IPS-18a (cell line): ENCODE results near the gene IKZF5.

Source experiments
- H3K27ac ChIP-seq: one replicate; pipeline ENCODE4 v1.5.1; 2013; ENCODE audit warnings: low read length
- H3K27me3 ChIP-seq: one replicate; pipeline ENCODE4 v1.6.1; 2013; ENCODE audit warnings: mild to moderate bottlenecking, low read length; ENCODE audit not compliant: control insufficient read depth, insufficient read depth
- H3K36me3 ChIP-seq: one replicate; pipeline ENCODE4 v1.6.1; 2013; ENCODE audit warnings: low read depth, low read length; ENCODE audit not compliant: control insufficient read depth
- H3K4me1 ChIP-seq: one replicate; pipeline ENCODE4 v1.6.1; 2013; ENCODE audit warnings: low read depth, low read length; ENCODE audit not compliant: control insufficient read depth
- H3K4me3 ChIP-seq: one replicate; pipeline ENCODE4 v1.5.1; 2013; ENCODE audit warnings: low read length
- H3K9ac ChIP-seq: one replicate; pipeline ENCODE4 v1.6.1; 2013; ENCODE audit warnings: mild to moderate bottlenecking, low read length, moderate library complexity
- H3K9me3 ChIP-seq: one replicate; pipeline ENCODE4 v1.6.1; 2013; ENCODE audit warnings: low read depth, low read length; ENCODE audit not compliant: control insufficient read depth

The IKZF5 gene

DNA sequence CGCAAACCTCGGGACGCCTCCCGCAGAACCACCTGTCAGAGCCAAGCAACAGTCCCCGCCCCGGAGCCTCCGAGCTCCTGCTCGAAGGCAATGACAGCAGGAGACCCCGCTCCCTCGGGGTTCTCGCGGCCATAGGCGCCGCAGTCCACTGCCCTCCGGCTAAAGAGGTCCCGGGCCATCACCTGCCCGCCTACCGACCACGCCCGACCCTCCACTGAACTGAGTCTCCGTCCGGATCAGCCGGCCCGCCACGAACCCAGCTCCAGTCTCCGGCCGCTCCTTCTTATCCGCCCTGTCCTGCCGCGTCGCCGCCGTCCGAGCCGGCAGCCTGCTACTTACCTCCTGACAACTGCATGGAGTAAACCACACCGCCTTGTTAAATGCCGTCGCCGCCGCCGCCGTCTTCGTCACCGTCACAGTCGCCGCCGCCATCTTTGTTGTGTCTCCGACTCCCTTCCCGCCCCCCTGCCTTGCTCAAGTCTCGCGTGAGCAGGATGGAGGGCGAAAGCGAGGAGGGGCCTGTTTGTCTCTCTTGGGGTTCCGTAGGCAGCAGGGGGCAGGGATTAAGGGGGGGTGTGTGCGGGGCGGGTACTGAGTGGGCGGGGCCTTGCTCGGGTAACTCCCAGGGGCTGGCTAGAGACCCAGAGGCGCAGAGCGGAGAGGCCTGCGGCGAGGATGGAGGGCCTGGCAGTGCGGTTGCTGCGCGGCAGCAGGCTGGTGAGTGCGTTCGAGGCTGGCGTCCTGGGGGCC lies at the start of gene IKZF5, which contains the start of gene ACADSB:
Gene IKZF5 (minus strand): TSS at position 441 of the 750 bp plus-strand sequence. CDS start 10,170 bp downstream, outside the sequence.
Gene ACADSB (plus strand): TSS at position 652 of the 750 bp plus-strand sequence. CDS start 24 bp downstream, at position 676.
- Histone ChIP-seq H3K27ac (no peak within 1 kb of the TSS), H3K9me3 (no peaks in the 10 kb centered on the region), H3K9ac (peak within 1 kb of the TSS; percentile 73), H3K4me1 (peaks cover 3% of the 10 kb centered on the region), H3K27me3 (peaks cover 22% of the 10 kb centered on the region), H3K4me3 (peak within 1 kb of the TSS; percentile 86), H3K36me3 (no peaks in the 10 kb centered on the region)

GRCh38 chr10:123057968-123058367 lies 49.4 kb upstream of the IKZF5 start:
- no peak overlapping the region for H3K4me3 ChIP-seq
- H3K27ac ChIP-seq, result no peak overlapping the region
- H3K27me3 ChIP-seq, result no peaks in the 10 kb centered on the region
- no peaks in the 10 kb centered on the region for H3K9me3 ChIP-seq
- H3K36me3 ChIP-seq, result no peaks in the 10 kb centered on the region
- no peak overlapping the region for H3K9ac ChIP-seq
- no peaks in the 10 kb centered on the region for H3K4me1 ChIP-seq

- H3K9ac ChIP-seq, result no peak overlapping the region
- no peak overlapping the region for H3K4me3 ChIP-seq
- no peak overlapping the region for H3K27ac ChIP-seq
- H3K36me3 ChIP-seq, result peaks cover 11% of the 10 kb centered on the region
- no peaks in the 10 kb centered on the region for H3K9me3 ChIP-seq
- H3K4me1 ChIP-seq, result no peaks in the 10 kb centered on the region
- H3K27me3 ChIP-seq, result no peaks in the 10 kb centered on the region
Observed at GRCh38 chr10:123045961-123046731, 37.6 kb upstream of the IKZF5 start.

DNA sequence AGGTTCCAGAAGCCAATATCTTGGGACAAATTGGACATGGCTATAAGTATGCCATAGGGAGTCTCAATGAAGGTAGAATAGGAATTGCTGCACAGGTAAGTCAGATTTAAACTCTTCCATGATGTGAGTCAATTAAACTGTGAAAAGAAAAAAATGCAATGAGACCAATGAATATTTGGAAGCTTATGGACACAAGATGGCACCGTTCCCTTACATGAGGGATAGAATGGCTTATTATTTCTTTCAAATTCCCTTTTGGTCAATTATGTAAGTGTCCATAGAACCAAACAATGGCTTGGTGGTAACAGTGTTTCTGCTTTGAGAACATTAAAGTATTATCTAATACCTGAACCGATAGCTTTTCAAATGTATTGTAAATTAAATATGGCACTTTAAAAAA lies 35.8 kb upstream of the IKZF5 start:
- Histone ChIP-seq H3K27ac (no peak overlapping the region), H3K36me3 (peaks cover 11% of the 10 kb centered on the region), H3K27me3 (no peaks in the 10 kb centered on the region), H3K4me1 (peaks cover under 1% of the 10 kb centered on the region), H3K9ac (no peak overlapping the region), H3K9me3 (no peaks in the 10 kb centered on the region), H3K4me3 (no peak overlapping the region)

GRCh38 chr10:123043409-123043925 lies 34.9 kb upstream of the IKZF5 start:
- H3K27ac ChIP-seq, result no peak overlapping the region
- peaks cover 11% of the 10 kb centered on the region for H3K36me3 ChIP-seq

DNA sequence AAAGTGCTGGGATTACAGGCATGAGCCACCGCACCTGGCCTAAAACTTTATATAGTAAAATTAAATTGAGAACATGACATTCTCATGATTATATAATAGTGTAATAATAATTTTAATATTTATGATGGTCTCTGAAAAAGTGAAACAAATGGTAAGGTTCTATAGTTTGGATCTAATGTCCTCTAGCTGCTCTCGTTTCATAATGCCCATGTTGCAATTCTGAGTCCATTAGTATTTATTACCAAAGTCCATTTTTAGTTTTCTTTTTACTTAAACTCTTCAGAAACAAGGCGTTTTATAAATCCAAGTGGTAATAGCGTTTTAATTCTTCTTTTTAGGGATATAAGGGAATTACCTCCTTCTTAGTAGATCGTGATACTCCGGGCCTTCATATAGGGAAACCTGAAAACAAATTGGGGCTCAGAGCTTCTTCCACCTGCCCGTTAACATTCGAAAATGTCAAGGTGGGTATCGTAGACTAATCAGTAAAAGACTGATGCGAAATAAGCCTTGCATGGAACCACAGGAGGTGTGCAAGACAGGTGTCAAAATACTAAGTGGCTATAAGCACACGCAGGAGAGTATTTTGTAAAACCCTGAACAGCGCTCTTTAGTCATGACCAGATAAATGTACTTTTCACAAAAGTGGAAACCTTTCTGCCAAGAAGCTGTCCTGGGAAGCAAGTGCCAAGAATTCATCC lies 34.3 kb upstream of the IKZF5 start:
- no peaks in the 10 kb centered on the region for H3K27me3 ChIP-seq
- no peak overlapping the region for H3K27ac ChIP-seq
- peaks cover 8% of the 10 kb centered on the region for H3K4me1 ChIP-seq
- peaks cover 11% of the 10 kb centered on the region for H3K36me3 ChIP-seq
- H3K9ac ChIP-seq, result no peak overlapping the region
- H3K4me3 ChIP-seq, result no peak overlapping the region
- no peaks in the 10 kb centered on the region for H3K9me3 ChIP-seq

More at GRCh38 chr10:123043409-123043925, 34.9 kb upstream of the IKZF5 start:
- Histone ChIP-seq H3K4me1 (peaks cover 8% of the 10 kb centered on the region), H3K9ac (no peak overlapping the region), H3K4me3 (no peak overlapping the region), H3K9me3 (no peaks in the 10 kb centered on the region), H3K27me3 (no peaks in the 10 kb centered on the region)

DNA sequence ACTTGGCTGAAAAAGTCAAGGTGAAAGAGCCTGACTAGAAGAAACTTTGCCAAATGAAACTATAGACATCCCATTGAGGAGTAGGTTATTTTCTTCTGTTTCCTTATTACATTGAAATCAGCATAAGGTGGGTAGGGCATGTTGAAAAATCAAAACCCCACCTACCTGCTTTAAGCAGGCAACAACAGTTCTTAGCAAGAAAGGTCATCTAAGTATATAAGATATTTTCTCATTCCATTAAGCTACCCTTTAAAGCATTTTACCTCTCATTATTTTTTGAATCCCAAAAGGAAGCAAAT lies 31.0 kb upstream of the IKZF5 start:
- no peak overlapping the region for H3K27ac ChIP-seq
- H3K9me3 ChIP-seq, result no peaks in the 10 kb centered on the region
- H3K4me1 ChIP-seq, result peaks cover 8% of the 10 kb centered on the region
- peaks cover 13% of the 10 kb centered on the region for H3K36me3 ChIP-seq
- no peak overlapping the region for H3K4me3 ChIP-seq
- H3K9ac ChIP-seq, result no peak overlapping the region
- H3K27me3 ChIP-seq, result no peaks in the 10 kb centered on the region

GRCh38 chr10:123038782-123039631 lies 30.4 kb upstream of the IKZF5 start:
- H3K27me3 ChIP-seq, result no peaks in the 10 kb centered on the region
- H3K4me3 ChIP-seq, result no peak overlapping the region
- no peaks in the 10 kb centered on the region for H3K9me3 ChIP-seq
- no peak overlapping the region for H3K9ac ChIP-seq
- no peak overlapping the region for H3K27ac ChIP-seq
- H3K36me3 ChIP-seq, result peaks cover 13% of the 10 kb centered on the region
- peaks cover 8% of the 10 kb centered on the region for H3K4me1 ChIP-seq

GRCh38 chr10:123035467-123036086 lies 27.0 kb upstream of the IKZF5 start:
- Histone ChIP-seq H3K9ac (no peak overlapping the region), H3K27ac (no peak overlapping the region), H3K36me3 (peaks cover 13% of the 10 kb centered on the region), H3K4me1 (peaks cover 8% of the 10 kb centered on the region), H3K27me3 (no peaks in the 10 kb centered on the region), H3K4me3 (no peak overlapping the region), H3K9me3 (no peaks in the 10 kb centered on the region)

GRCh38 chr10:123034332-123034731 lies 25.7 kb upstream of the IKZF5 start:
- Histone ChIP-seq H3K27me3 (no peaks in the 10 kb centered on the region), H3K9ac (no peak overlapping the region), H3K9me3 (no peaks in the 10 kb centered on the region), H3K4me1 (peaks cover 6% of the 10 kb centered on the region), H3K4me3 (no peak overlapping the region), H3K36me3 (peaks cover 13% of the 10 kb centered on the region), H3K27ac (no peak overlapping the region)
